Loucy (cell line): ENCODE data around the gene ETNK2.

Source experiments
- H2AFZ ChIP-seq: fragments of 200-600 bp; sonication (generic); 2 replicates; pipeline ENCODE4 v1.6.0; 2016; ENCODE audit warnings: antibody characterized with exemption, mild to moderate bottlenecking, low read length, moderate library complexity
- H3F3A ChIP-seq: fragments of 200-600 bp; 2 replicates; pipeline ENCODE4 v1.6.0; 2016; ENCODE audit warnings: antibody characterized with exemption, low read depth, mild to moderate bottlenecking
- H3K27me3 ChIP-seq: fragments of 200-600 bp; sonication (generic); 2 replicates; pipeline ENCODE4 v1.6.1; 2014; ENCODE audit warnings: low read length, mild to moderate bottlenecking; ENCODE audit not compliant: insufficient read depth, poor library complexity, severe bottlenecking
- H3K36me3 ChIP-seq: fragments of 200-600 bp; sonication (generic); 2 replicates; pipeline ENCODE4 v1.6.1; 2016; ENCODE audit warnings: low read length; ENCODE audit not compliant: insufficient read depth
- H3K4me1 ChIP-seq: fragments of 200-600 bp; sonication (generic); 2 replicates; pipeline ENCODE4 v1.5.1; 2014; ENCODE audit warnings: low read length, mild to moderate bottlenecking; ENCODE audit not compliant: insufficient read depth, poor library complexity, severe bottlenecking
- H3K4me2 ChIP-seq: fragments of 200-600 bp; sonication (generic); 2 replicates; pipeline ENCODE4 v1.6.0; 2014; ENCODE audit warnings: antibody characterized with exemption, low read length, low read depth, mild to moderate bottlenecking; ENCODE audit not compliant: poor library complexity, severe bottlenecking
- H3K4me3 ChIP-seq: fragments of 200-600 bp; sonication (generic); 2 replicates; pipeline ENCODE4 v1.5.1; 2014; ENCODE audit warnings: low read length, mild to moderate bottlenecking, mixed read lengths; ENCODE audit not compliant: poor library complexity, severe bottlenecking
- H3K79me2 ChIP-seq: fragments of 200-600 bp; sonication (generic); 2 replicates; pipeline ENCODE4 v1.6.1; 2014; ENCODE audit warnings: low read length; ENCODE audit not compliant: insufficient read depth
- H3K9ac ChIP-seq: fragments of 200-600 bp; sonication (generic); 2 replicates; pipeline ENCODE4 v1.6.0; 2014; ENCODE audit warnings: mild to moderate bottlenecking, low read depth, low read length, moderate library complexity; ENCODE audit not compliant: poor library complexity, severe bottlenecking
- H3K9me2 ChIP-seq: fragments of 200-600 bp; sonication (generic); replicated peaks from 2 replicates; pipeline ENCODE4 v1.6.1; 2016; ENCODE audit warnings: low read depth, low read length, mixed read lengths
- H3K9me3 ChIP-seq: fragments of 200-600 bp; sonication (generic); 2 replicates; pipeline ENCODE4 v1.6.1; 2014; ENCODE audit warnings: mild to moderate bottlenecking, antibody characterized with exemption, low read length, low read depth; ENCODE audit not compliant: insufficient read depth
- H4K20me1 ChIP-seq: fragments of 200-600 bp; sonication (generic); 2 replicates; pipeline ENCODE4 v1.6.0; 2014; ENCODE audit warnings: antibody characterized with exemption, low read length, mild to moderate bottlenecking; ENCODE audit not compliant: insufficient read depth, poor library complexity, severe bottlenecking
- CTCF ChIP-seq: fragments of 200-600 bp; sonication (generic); conservative IDR thresholded peaks from 2 replicates; pipeline ENCODE4 v1.5.1; 2014; ENCODE audit warnings: mild to moderate bottlenecking, antibody characterized with exemption, low read length
- EZH2phosphoT487 ChIP-seq: fragments of 200-600 bp; IDR thresholded peaks from 2 replicates; pipeline ENCODE4 v1.6.1; 2018; ENCODE audit warnings: antibody characterized with exemption, mild to moderate bottlenecking, moderate library complexity, borderline replicate concordance

ETNK2 gene

GRCh38 chr1:204145033-204145504 is 6.8 kb downstream of the ETNK2 start:
- H3K4me2 ChIP-seq = no peak overlapping the region
- no peak overlapping the region for H3K4me3 ChIP-seq
- no peak overlapping the region for H2AFZ ChIP-seq
- no peaks in the 10 kb centered on the region for H3K27me3 ChIP-seq
- no peaks in the 10 kb centered on the region for H3K4me1 ChIP-seq
- no peak overlapping the region for H3K9ac ChIP-seq
- no peaks in the 10 kb centered on the region for H3K9me2 ChIP-seq
- H4K20me1 ChIP-seq = no peaks in the 10 kb centered on the region
- TF ChIP-seq EZH2phosphoT487 = no peak
- TF ChIP-seq CTCF = no peak
- H3K79me2 ChIP-seq = no peaks in the 10 kb centered on the region
- no peaks in the 10 kb centered on the region for H3K36me3 ChIP-seq
- no peaks in the 10 kb centered on the region for H3F3A ChIP-seq
- H3K9me3 ChIP-seq = no peaks in the 10 kb centered on the region

- TF ChIP-seq CTCF = no peak
- TF ChIP-seq EZH2phosphoT487 = no peak
- Histone ChIP-seq H3K9me3 (no peaks in the 10 kb centered on the region), H3F3A (no peaks in the 10 kb centered on the region), H3K4me3 (no peak overlapping the region), H3K9me2 (no peaks in the 10 kb centered on the region), H2AFZ (no peak overlapping the region), H4K20me1 (no peaks in the 10 kb centered on the region), H3K36me3 (no peaks in the 10 kb centered on the region), H3K4me1 (no peaks in the 10 kb centered on the region), H3K9ac (no peak overlapping the region), H3K27me3 (no peaks in the 10 kb centered on the region), H3K4me2 (no peak overlapping the region), H3K79me2 (no peaks in the 10 kb centered on the region)
Measured at GRCh38 chr1:204143276-204144041, 8.4 kb downstream of the ETNK2 start.

GRCh38 chr1:204142032-204142974 is 9.5 kb downstream of the ETNK2 start:
- Histone ChIP-seq H3K9me2 (no peaks in the 10 kb centered on the region), H3K36me3 (no peaks in the 10 kb centered on the region), H3K9ac (no peak overlapping the region), H4K20me1 (no peaks in the 10 kb centered on the region), H2AFZ (no peak overlapping the region), H3F3A (no peaks in the 10 kb centered on the region), H3K4me1 (no peaks in the 10 kb centered on the region), H3K4me2 (no peak overlapping the region), H3K79me2 (no peaks in the 10 kb centered on the region), H3K27me3 (no peaks in the 10 kb centered on the region), H3K9me3 (no peaks in the 10 kb centered on the region), H3K4me3 (no peak overlapping the region)
- no peak for TF ChIP-seq CTCF
- no peak for TF ChIP-seq EZH2phosphoT487
